ENCODE results near the gene SLC2A4. TPM values are rescaled to one million over a fixed set of nuclear protein-coding genes. Genes with fewer than 3 reads are reported as not detected.
A peak's percentile ranks its signal among the peaks of the same experiment; 100 is the strongest.

The SLC2A4 gene
- total RNA-seq, 1 donor from 2014 or later, result 146 TPM

DNA sequence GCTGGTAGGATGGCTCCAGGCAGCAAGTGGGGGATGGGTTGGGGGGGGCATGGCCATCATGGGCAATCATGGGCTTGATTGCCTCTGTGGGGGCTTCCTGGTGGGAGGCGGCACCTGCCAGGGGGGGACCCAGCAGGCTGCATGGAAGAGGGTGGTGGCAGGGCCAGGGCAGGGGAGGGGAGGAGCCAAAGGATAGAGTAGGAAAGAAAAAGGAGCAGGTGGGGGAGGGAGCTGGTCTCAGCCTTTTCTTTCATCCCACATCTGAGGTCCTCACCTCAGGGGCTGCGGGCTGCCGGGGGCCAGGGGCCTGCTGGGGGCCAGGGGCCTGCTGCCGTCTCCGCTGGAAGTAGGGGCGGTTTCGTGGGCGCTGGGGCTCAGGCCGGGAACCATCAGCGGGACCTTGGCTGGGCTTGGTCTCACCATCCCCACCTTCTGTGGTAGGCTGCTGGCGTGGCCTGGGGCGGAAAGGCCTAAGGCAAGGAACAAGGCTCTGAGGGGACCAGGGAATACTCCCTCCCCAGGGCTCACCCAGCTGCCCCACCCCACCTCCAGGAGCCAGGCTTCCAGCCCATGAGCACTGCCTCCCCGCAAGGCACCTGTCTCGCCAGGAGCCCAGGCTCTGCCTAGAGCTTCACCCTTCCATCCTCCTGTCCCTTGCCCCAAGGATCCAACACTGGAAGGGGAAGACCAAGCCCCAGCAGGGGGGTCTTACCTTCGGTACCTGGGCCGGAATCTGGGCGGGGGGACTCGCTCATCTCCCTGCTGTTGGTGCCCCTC lies 7.9 kb downstream of the SLC2A4 start:
- TF ChIP-seq, protein P1, sequence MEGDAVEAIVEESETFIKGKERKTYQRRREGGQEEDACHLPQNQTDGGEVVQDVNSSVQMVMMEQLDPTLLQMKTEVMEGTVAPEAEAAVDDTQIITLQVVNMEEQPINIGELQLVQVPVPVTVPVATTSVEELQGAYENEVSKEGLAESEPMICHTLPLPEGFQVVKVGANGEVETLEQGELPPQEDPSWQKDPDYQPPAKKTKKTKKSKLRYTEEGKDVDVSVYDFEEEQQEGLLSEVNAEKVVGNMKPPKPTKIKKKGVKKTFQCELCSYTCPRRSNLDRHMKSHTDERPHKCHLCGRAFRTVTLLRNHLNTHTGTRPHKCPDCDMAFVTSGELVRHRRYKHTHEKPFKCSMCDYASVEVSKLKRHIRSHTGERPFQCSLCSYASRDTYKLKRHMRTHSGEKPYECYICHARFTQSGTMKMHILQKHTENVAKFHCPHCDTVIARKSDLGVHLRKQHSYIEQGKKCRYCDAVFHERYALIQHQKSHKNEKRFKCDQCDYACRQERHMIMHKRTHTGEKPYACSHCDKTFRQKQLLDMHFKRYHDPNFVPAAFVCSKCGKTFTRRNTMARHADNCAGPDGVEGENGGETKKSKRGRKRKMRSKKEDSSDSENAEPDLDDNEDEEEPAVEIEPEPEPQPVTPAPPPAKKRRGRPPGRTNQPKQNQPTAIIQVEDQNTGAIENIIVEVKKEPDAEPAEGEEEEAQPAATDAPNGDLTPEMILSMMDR (IDR thresholded peaks at IDR 0.05; ENCODE audit: borderline replicate concordance), result no peak
- Histone ChIP-seq H3K27ac (replicated peaks) (peak overlapping the region; percentile 67), H3K4me3 (no peak overlapping the region), H3K4me1 (peaks cover 74% of the 10 kb centered on the region), H3K27me3 (ENCODE audit: low read depth) (peaks cover 71% of the 10 kb centered on the region), H3K9me3 (replicated peaks) (no peaks in the 10 kb centered on the region), H3K36me3 (peaks cover 23% of the 10 kb centered on the region)
- DNase-seq, result no peak
- intact Hi-C loops (cut with micrococcal nuclease), result no loop called here

GRCh38 chr17:7290166-7290565 lies 8.6 kb downstream of the SLC2A4 start:
- DNase-seq, result no peak
- peaks cover 71% of the 10 kb centered on the region for H3K27me3 ChIP-seq (ENCODE audit: low read depth)
- H3K4me3 ChIP-seq, result no peak overlapping the region
- TF ChIP-seq, protein P1 (IDR thresholded peaks at IDR 0.05; ENCODE audit: borderline replicate concordance), result no peak
- H3K9me3 ChIP-seq (replicated peaks), result no peaks in the 10 kb centered on the region
- peaks cover 74% of the 10 kb centered on the region for H3K4me1 ChIP-seq
- intact Hi-C loops (cut with micrococcal nuclease), result no loop called here
- peaks cover 16% of the 10 kb centered on the region for H3K36me3 ChIP-seq
- H3K27ac ChIP-seq (replicated peaks), result peak overlapping the region; percentile 67

GRCh38 chr17:7290685-7291084 lies 9.2 kb downstream of the SLC2A4 start:
- DNase-seq, result no peak
- Histone ChIP-seq H3K9me3 (replicated peaks) (no peaks in the 10 kb centered on the region), H3K4me3 (no peak overlapping the region), H3K27me3 (ENCODE audit: low read depth) (peaks cover 76% of the 10 kb centered on the region), H3K27ac (replicated peaks) (peak overlapping the region; percentile 67), H3K4me1 (peaks cover 74% of the 10 kb centered on the region), H3K36me3 (peaks cover 11% of the 10 kb centered on the region)
- TF ChIP-seq, protein P1 (IDR thresholded peaks at IDR 0.05; ENCODE audit: borderline replicate concordance), result no peak
- intact Hi-C loops (cut with micrococcal nuclease), result no loop called here

- TF ChIP-seq, protein P1 (IDR thresholded peaks at IDR 0.05; ENCODE audit: borderline replicate concordance), result no peak
- H3K36me3 ChIP-seq, result no peaks in the 10 kb centered on the region
- peaks cover 77% of the 10 kb centered on the region for H3K27me3 ChIP-seq (ENCODE audit: low read depth)
- peaks cover 79% of the 10 kb centered on the region for H3K4me1 ChIP-seq
- DNase-seq, result no peak
- no peak overlapping the region for H3K4me3 ChIP-seq
- H3K27ac ChIP-seq (replicated peaks), result peak overlapping the region; percentile 67
- H3K9me3 ChIP-seq (replicated peaks), result no peaks in the 10 kb centered on the region
- intact Hi-C loops (cut with micrococcal nuclease), result no loop called here
Measured at GRCh38 chr17:7292194-7292593, 10.7 kb downstream of the SLC2A4 start.

DNA sequence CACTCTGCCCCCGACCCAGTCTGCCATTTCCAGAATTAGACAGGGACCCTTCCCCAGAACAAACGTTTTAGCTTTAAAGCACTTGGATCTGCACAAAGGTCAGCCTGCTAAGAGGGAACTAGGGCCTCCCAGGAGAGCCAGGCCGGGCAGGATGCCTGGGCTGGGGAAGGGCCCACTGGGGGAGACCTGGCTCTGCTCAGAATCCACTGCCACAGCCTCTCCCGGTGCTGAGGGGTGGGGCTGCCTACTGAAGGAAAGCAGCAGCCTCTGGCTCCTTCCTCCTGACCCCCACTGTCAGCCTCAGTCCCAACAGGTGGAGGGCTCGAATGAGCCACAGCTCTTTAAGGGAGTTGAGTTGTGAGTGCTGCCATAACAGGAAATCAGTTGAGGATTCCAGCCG lies 11.2 kb downstream of the SLC2A4 start:
- no peak for DNase-seq
- no peaks in the 10 kb centered on the region for H3K36me3 ChIP-seq
- H3K4me3 ChIP-seq, result no peak overlapping the region
- H3K4me1 ChIP-seq, result peaks cover 78% of the 10 kb centered on the region
- H3K27ac ChIP-seq (replicated peaks), result peak overlapping the region; percentile 67
- TF ChIP-seq, protein P1 (IDR thresholded peaks at IDR 0.05; ENCODE audit: borderline replicate concordance), result no peak
- H3K27me3 ChIP-seq (ENCODE audit: low read depth), result peaks cover 71% of the 10 kb centered on the region
- H3K9me3 ChIP-seq (replicated peaks), result no peaks in the 10 kb centered on the region
- intact Hi-C loops (cut with micrococcal nuclease), result no loop called here

Measured in left ventricle myocardium inferior (tissue), 1 donor.